Ovary (tissue), 3 donors: ENCODE measurements around the gene BCS1L.

Experiments
- EP300 ChIP-seq: sonication (generic); formaldehyde crosslinking; IDR thresholded peaks from one replicate; pipeline ENCODE4 v1.6.1; 2017; ENCODE audit warnings: antibody characterized with exemption
- POLR2A ChIP-seq: fragments of 450-650 bp; IDR thresholded peaks from one replicate; pipeline ENCODE4 v1.6.1; 2017; ENCODE audit warnings: antibody characterized with exemption, mild to moderate bottlenecking, moderate library complexity
- TF ChIP-seq, protein P1 (sequence below), 3 donors: fragments of 450-650 bp in 2 of 3; fragments of 200-600 bp in 1 of 3; IDR thresholded peaks; one replicate each; pipeline versions ENCODE4 v1.5.1 to v1.8.0; 2016 to 2022; ENCODE audit warnings: antibody characterized with exemption in 3 of 3, mild to moderate bottlenecking in 1 of 3
- donor health status: DM: no; HTN: no; CAD: no.

GRCh38 chr2:218622606-218623365 lies 36.7 kb upstream of the BCS1L start:
- TF ChIP-seq, protein P1, sequence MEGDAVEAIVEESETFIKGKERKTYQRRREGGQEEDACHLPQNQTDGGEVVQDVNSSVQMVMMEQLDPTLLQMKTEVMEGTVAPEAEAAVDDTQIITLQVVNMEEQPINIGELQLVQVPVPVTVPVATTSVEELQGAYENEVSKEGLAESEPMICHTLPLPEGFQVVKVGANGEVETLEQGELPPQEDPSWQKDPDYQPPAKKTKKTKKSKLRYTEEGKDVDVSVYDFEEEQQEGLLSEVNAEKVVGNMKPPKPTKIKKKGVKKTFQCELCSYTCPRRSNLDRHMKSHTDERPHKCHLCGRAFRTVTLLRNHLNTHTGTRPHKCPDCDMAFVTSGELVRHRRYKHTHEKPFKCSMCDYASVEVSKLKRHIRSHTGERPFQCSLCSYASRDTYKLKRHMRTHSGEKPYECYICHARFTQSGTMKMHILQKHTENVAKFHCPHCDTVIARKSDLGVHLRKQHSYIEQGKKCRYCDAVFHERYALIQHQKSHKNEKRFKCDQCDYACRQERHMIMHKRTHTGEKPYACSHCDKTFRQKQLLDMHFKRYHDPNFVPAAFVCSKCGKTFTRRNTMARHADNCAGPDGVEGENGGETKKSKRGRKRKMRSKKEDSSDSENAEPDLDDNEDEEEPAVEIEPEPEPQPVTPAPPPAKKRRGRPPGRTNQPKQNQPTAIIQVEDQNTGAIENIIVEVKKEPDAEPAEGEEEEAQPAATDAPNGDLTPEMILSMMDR (IDR thresholded peaks at IDR 0.05): no peak
- TF ChIP-seq EP300: no peak
- TF ChIP-seq POLR2A: no peak
